ENCODE measurements around the gene UHMK1. TPM values are rescaled to one million over a fixed set of nuclear protein-coding genes. Genes with fewer than 3 reads are reported as not detected.

The UHMK1 gene
- total and polyA plus RNA-seq, 2 of the 4 experiments (the other 2 are of a cell fraction): 15.6 to 57.9 TPM

- Histone ChIP-seq H3K14ac (replicated peaks; ENCODE audit: low read depth, low read length) (peak overlapping the region; percentile 69), H3K79me1 (ENCODE audit: low read depth in 1 of 2, low read length in 2 of 2) (peaks cover 3 to 25% of the 10 kb centered on the region in 2 experiments; a peak in 3 of 4 replicates), H4K5ac (ENCODE audit: low read depth, low read length) (peak overlapping the region; percentile 8), H2BK5ac (ENCODE audit: low read depth, low read length, poor library complexity, severe bottlenecking) (peak overlapping the region; percentile 85), H3K4me2 (ENCODE audit: low read depth, low read length) (peak overlapping the region; percentile 44), H4K20me1 (ENCODE audit: insufficient read depth, low read length) (peaks cover 26% of the 10 kb centered on the region), H2AK5ac (ENCODE audit: low read depth, low read length) (no peak overlapping the region; the same call in 1 of the 2 replicates), H4K91ac (ENCODE audit: insufficient read depth, low read depth, low read length) (peak overlapping the region; percentile 92), H3K27ac (ENCODE audit: insufficient read depth, low read length) (peak overlapping the region; percentile 79), H3K18ac (ENCODE audit: low read depth, low read length) (peak overlapping the region; percentile 5), H3K4me3 (ENCODE audit: insufficient read depth, low read depth, low read length) (peak overlapping the region; percentile 94), H3K4me1 (ENCODE audit: control insufficient read depth, insufficient read depth, low read length) (peaks cover 10% of the 10 kb centered on the region), H3K56ac (ENCODE audit: extremely low read depth, insufficient read depth, low read length) (peak overlapping the region; percentile 55), H3K27me3 (ENCODE audit: control insufficient read depth, insufficient read depth, low read length) (no peaks in the 10 kb centered on the region), H2AK9ac (replicated peaks; ENCODE audit: low read depth, low read length, poor library complexity) (peak overlapping the region; percentile 90), H2AFZ (replicated peaks; ENCODE audit: low read length, poor library complexity) (peak overlapping the region; percentile 95), H3K9me1 (ENCODE audit: insufficient read depth, low read length) (peaks cover 6% of the 10 kb centered on the region), H2BK15ac (ENCODE audit: low read depth, low read length) (peak overlapping the region; percentile 60; the same call in 1 of the 3 replicates), H3K9ac (ENCODE audit: low read depth, low read length) (peak overlapping the region; percentile 74), H3K36me3 (ENCODE audit: control insufficient read depth, insufficient read depth, low read length) (peaks cover under 1% of the 10 kb centered on the region; the same call in 1 of the 2 replicates), H4K8ac (ENCODE audit: low read depth in 2 of 2, low read length in 2 of 2) (peak overlapping the region; percentile 83 to 88; a peak in 3 of 4 replicates), H2BK20ac (ENCODE audit: low read depth, low read length) (no peak overlapping the region), H2BK120ac (ENCODE audit: low read depth, low read length) (peak overlapping the region; percentile 80), H3K23ac (ENCODE audit: low read depth, low read length) (peak overlapping the region; percentile 79), H3K4ac (ENCODE audit: low read depth, low read length) (peak overlapping the region; percentile 86), H3K9me3 (ENCODE audit: control insufficient read depth, insufficient read depth, low read length) (no peaks in the 10 kb centered on the region)
- intact Hi-C loops (cut with micrococcal nuclease) (loop anchor here (1.0 to 5.0 kb wide), 3 partner anchors 22 to 504 kb away; no protein-coding TSS in a partner anchor), in situ Hi-C loops (cut with MboI; ENCODE audit: low sequenced_read_pairs) (no loop called here), dilution Hi-C loops (cut with HindIII; ENCODE audit: low sequenced_read_pairs, unreplicated experiment) (no loop called here)
- CTCF ChIA-PET: no interaction called here
- peak; percentile 96 for DNase-seq
- 0% methylated on average over 16 of the region's 53 CpGs; no CpG with 5 or more reads in 1 of the 2 experiments for whole genome bisulfite sequencing, 2 experiments (ENCODE audit: extremely low coverage in 2 of 2, insufficient read length in 1 of 2)
- TF ChIP-seq POLR2A (IDR thresholded peaks at IDR 0.05; ENCODE audit: low read depth, low read length) (peak; percentile 90), CTCF (conservative IDR thresholded peaks at IDR 0.05; ENCODE audit: low read depth, low read length) (no peak), CHD1 (IDR thresholded peaks at IDR 0.05; ENCODE audit: low read depth, low read length) (no peak; the same call in 1 of the 2 replicates), RFX5 (IDR thresholded peaks at IDR 0.05; ENCODE audit: low read depth, low read length) (no peak), MAZ (IDR thresholded peaks at IDR 0.05; ENCODE audit: borderline replicate concordance, low read depth, low read length) (no peak; the same call in 1 of the 2 replicates), RAD21 (IDR thresholded peaks at IDR 0.05; ENCODE audit: low read length) (peak; percentile 5; the same call in 1 of the 2 replicates)
- peak; percentile 97 for ATAC-seq (ENCODE audit: low read depth)
- POLR2A ChIA-PET (ENCODE audit: unreplicated experiment): interaction anchor here (0.6 kb wide), 1 partner anchor 235 kb away, joined by 4 read pairs; no protein-coding TSS in a partner anchor
- BruUV-seq (replicated peaks): TSS peak; percentile 89
Measured at GRCh38 chr1:162561037-162561615, 63.5 kb downstream of the UHMK1 start.

Measured in IMR-90 (cell line).